ENCODE data around the gene C22orf31. TPM values are rescaled to one million over a fixed set of nuclear protein-coding genes. Genes with fewer than 3 reads are reported as not detected.

C22orf31 gene
- total RNA-seq, 1 experiment from 2014 or later = not detected

- no peak overlapping the region for H2AK5ac ChIP-seq (ENCODE audit: insufficient read length, low read length)
- H3K27ac Mint-ChIP-seq = no peak overlapping the region
- no peaks in the 10 kb centered on the region for H3K79me2 ChIP-seq (ENCODE audit: insufficient read depth, low read length)
- no peak overlapping the region for H3K14ac ChIP-seq (ENCODE audit: insufficient read depth, low read length)
- H3K27ac ChIP-seq (ENCODE audit: insufficient read length, low read depth, low read length) = no peak overlapping the region
- H3T11ph ChIP-seq (ENCODE audit: low read length) = no peak overlapping the region
- H2AFZ ChIP-seq (ENCODE audit: low read length) = no peak overlapping the region
- WGBS (ENCODE audit: extremely low coverage, insufficient read length, low lambda C conversion rate) = no CpG with 5 or more reads among the region's 7 CpGs
- peaks cover 21 to 30% of the 10 kb centered on the region in 2 experiments for H3K4me1 Mint-ChIP-seq
- TF ChIP-seq CTCF (conservative IDR thresholded peaks at IDR 0.05) = no peak
- H3K4me2 ChIP-seq (ENCODE audit: insufficient read depth, insufficient read length, low read length) = no peak overlapping the region
- no peaks in the 10 kb centered on the region for H3K79me1 ChIP-seq (ENCODE audit: insufficient read depth, low read depth, low read length, poor library complexity, severe bottlenecking)
- no peaks in the 10 kb centered on the region; a peak in 1 of 5 replicates for H3K9me3 Mint-ChIP-seq
- H3K18ac ChIP-seq (ENCODE audit: insufficient read length, low read depth, low read length) = no peak overlapping the region
- no peaks in the 10 kb centered on the region for H3K27me3 ChIP-seq (ENCODE audit: insufficient read depth, low read length)
- no peak overlapping the region for H3K56ac ChIP-seq (ENCODE audit: insufficient read length, low read depth, low read length)
- no peak overlapping the region for H4K91ac ChIP-seq (ENCODE audit: insufficient read length, low read depth, low read length)
- H2BK12ac ChIP-seq (ENCODE audit: insufficient read length, low read depth, low read length) = no peak overlapping the region
- no peak overlapping the region for H2BK20ac ChIP-seq (ENCODE audit: low read depth, low read length, poor library complexity, severe bottlenecking)
- H2BK5ac ChIP-seq (ENCODE audit: insufficient read length, low read length) = no peak overlapping the region
- no peak overlapping the region for H3K23ac ChIP-seq (ENCODE audit: insufficient read length, low read depth, low read length)
- no peak overlapping the region for H4K8ac ChIP-seq (replicated peaks; ENCODE audit: insufficient read length, low read depth, low read length)
- no peak overlapping the region for H3K9ac ChIP-seq (ENCODE audit: extremely low read depth, insufficient read length, low read length)
- no peak overlapping the region for H3K4ac ChIP-seq (ENCODE audit: low read depth, low read length)
- DNase-seq = no peak
- H4K20me1 ChIP-seq (ENCODE audit: control insufficient read depth, insufficient read depth, insufficient read length) = no peaks in the 10 kb centered on the region
- H2BK15ac ChIP-seq (ENCODE audit: low read depth, low read length) = no peak overlapping the region
- no peaks in the 10 kb centered on the region for H3K9me3 ChIP-seq (ENCODE audit: control insufficient read depth, low read depth, low read length)
- no peaks in the 10 kb centered on the region for H3K36me3 Mint-ChIP-seq (ENCODE audit: insufficient read depth in 1 of 3, low read depth in 3 of 3)
- no peak overlapping the region for H2BK120ac ChIP-seq (ENCODE audit: low read depth, low read length, poor library complexity, severe bottlenecking)
- no peak overlapping the region for H3K4me3 Mint-ChIP-seq
- no peak overlapping the region for H4K5ac ChIP-seq (ENCODE audit: insufficient read length, low read depth, low read length)
- H3K23me2 ChIP-seq (ENCODE audit: insufficient read length, low read depth, low read length, poor library complexity, severe bottlenecking) = no peaks in the 10 kb centered on the region
- peaks cover 7% of the 10 kb centered on the region for H3K27me3 Mint-ChIP-seq (ENCODE audit: low read depth)
- H3K4me1 ChIP-seq (ENCODE audit: insufficient read depth, low read length) = no peaks in the 10 kb centered on the region; the same call in 1 of the 2 replicates
Measured at GRCh38 chr22:29060931-29061330, 700 bp downstream of the C22orf31 start.

Measured in H9 (cell line).